Measurements from ENCODE around the gene NAGLU. TPM values are rescaled to one million over a fixed set of nuclear protein-coding genes. Genes with fewer than 3 reads are reported as not detected.
A peak's percentile ranks its signal among the peaks of the same experiment; 100 is the strongest.

The NAGLU gene
- total and polyA plus RNA-seq, 2 of the 13 experiments (the other 11 are each of a cell fraction or from before 2014, with no cell fraction given) = 28.2 to 40.1 TPM

GRCh38 chr17:42536372-42537155 lies 523 bp downstream of the NAGLU start (continued):
- TF ChIP-seq, protein P1, sequence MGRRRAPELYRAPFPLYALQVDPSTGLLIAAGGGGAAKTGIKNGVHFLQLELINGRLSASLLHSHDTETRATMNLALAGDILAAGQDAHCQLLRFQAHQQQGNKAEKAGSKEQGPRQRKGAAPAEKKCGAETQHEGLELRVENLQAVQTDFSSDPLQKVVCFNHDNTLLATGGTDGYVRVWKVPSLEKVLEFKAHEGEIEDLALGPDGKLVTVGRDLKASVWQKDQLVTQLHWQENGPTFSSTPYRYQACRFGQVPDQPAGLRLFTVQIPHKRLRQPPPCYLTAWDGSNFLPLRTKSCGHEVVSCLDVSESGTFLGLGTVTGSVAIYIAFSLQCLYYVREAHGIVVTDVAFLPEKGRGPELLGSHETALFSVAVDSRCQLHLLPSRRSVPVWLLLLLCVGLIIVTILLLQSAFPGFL (CRISPR knock-in tag; IDR thresholded peaks at IDR 0.05) = no peak
- peak; percentile 59 for TF ChIP-seq FOSL2 (CRISPR knock-in tag; IDR thresholded peaks at IDR 0.05)
- TF ChIP-seq MLXIP (CRISPR knock-in tag; IDR thresholded peaks at IDR 0.05; ENCODE audit: borderline replicate concordance) = no peak
- no peak for TF ChIP-seq ZNF3 (CRISPR knock-in tag; IDR thresholded peaks at IDR 0.05)
- TF ChIP-seq, protein P2, sequence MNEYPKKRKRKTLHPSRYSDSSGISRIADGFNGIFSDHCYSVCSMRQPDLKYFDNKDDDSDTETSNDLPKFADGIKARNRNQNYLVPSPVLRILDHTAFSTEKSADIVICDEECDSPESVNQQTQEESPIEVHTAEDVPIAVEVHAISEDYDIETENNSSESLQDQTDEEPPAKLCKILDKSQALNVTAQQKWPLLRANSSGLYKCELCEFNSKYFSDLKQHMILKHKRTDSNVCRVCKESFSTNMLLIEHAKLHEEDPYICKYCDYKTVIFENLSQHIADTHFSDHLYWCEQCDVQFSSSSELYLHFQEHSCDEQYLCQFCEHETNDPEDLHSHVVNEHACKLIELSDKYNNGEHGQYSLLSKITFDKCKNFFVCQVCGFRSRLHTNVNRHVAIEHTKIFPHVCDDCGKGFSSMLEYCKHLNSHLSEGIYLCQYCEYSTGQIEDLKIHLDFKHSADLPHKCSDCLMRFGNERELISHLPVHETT (CRISPR knock-in tag; conservative IDR thresholded peaks at IDR 0.05) = peak; percentile 82
- peak; percentile 91 for TF ChIP-seq TMF1 (CRISPR knock-in tag; IDR thresholded peaks at IDR 0.05; ENCODE audit: low read depth)
- TF ChIP-seq STAG1 (CRISPR knock-in tag; IDR thresholded peaks at IDR 0.05) = no peak
- TF ChIP-seq MIXL1 (CRISPR knock-in tag; IDR thresholded peaks at IDR 0.05) = peak; percentile 74; the same call in 1 of the 2 replicates
- TF ChIP-seq, protein P3, sequence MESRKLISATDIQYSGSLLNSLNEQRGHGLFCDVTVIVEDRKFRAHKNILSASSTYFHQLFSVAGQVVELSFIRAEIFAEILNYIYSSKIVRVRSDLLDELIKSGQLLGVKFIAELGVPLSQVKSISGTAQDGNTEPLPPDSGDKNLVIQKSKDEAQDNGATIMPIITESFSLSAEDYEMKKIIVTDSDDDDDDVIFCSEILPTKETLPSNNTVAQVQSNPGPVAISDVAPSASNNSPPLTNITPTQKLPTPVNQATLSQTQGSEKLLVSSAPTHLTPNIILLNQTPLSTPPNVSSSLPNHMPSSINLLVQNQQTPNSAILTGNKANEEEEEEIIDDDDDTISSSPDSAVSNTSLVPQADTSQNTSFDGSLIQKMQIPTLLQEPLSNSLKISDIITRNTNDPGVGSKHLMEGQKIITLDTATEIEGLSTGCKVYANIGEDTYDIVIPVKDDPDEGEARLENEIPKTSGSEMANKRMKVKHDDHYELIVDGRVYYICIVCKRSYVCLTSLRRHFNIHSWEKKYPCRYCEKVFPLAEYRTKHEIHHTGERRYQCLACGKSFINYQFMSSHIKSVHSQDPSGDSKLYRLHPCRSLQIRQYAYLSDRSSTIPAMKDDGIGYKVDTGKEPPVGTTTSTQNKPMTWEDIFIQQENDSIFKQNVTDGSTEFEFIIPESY (CRISPR knock-in tag; IDR thresholded peaks at IDR 0.05) = peak; percentile 43; the same call in 1 of the 2 replicates
- TF ChIP-seq, protein P4, sequence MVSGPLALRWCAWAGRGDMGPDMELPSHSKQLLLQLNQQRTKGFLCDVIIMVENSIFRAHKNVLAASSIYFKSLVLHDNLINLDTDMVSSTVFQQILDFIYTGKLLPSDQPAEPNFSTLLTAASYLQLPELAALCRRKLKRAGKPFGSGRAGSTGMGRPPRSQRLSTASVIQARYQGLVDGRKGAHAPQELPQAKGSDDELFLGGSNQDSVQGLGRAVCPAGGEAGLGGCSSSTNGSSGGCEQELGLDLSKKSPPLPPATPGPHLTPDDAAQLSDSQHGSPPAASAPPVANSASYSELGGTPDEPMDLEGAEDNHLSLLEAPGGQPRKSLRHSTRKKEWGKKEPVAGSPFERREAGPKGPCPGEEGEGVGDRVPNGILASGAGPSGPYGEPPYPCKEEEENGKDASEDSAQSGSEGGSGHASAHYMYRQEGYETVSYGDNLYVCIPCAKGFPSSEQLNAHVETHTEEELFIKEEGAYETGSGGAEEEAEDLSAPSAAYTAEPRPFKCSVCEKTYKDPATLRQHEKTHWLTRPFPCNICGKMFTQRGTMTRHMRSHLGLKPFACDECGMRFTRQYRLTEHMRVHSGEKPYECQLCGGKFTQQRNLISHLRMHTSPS (CRISPR knock-in tag; IDR thresholded peaks at IDR 0.05; ENCODE audit: low read depth) = peak; percentile 89; the same call in 1 of the 2 replicates
- TF ChIP-seq ZNF547 (CRISPR knock-in tag; IDR thresholded peaks at IDR 0.05) = peak; percentile 78
- TF ChIP-seq GTF3A (CRISPR knock-in tag; conservative IDR thresholded peaks at IDR 0.05) = no peak
- TF ChIP-seq ZNF839 (CRISPR knock-in tag; IDR thresholded peaks at IDR 0.05; ENCODE audit: borderline replicate concordance) = 0 out of 2 replicates have a peak, but pooled peaks have one; percentile 24
- TF ChIP-seq HNRNPLL (IDR thresholded peaks at IDR 0.05; ENCODE audit: low read depth, low read length, poor library complexity, severe bottlenecking) = peak; percentile 75
- TF ChIP-seq PRDM10 (CRISPR knock-in tag; IDR thresholded peaks at IDR 0.05; ENCODE audit: low read depth) = peak; percentile 63

Measured in HepG2 (cell line).